WTC11 (cell line): ENCODE results near the gene SPACDR. TPM values are rescaled to one million over a fixed set of nuclear protein-coding genes. Genes with fewer than 3 reads are reported as not detected.

Source experiments
- ATAC-seq: fragments of 200-7000 bp; cut with Tn5 transposase; 2 replicates; pipeline ENCODE4 v1.10.0; 2021; ENCODE audit warnings: mild to moderate bottlenecking, moderate library complexity
- CTCF ChIA-PET: fragments of 300-600 bp; sonication (Branson Sonifier 250); formaldehyde crosslinking; loops from one replicate; lab custom pipeline; 2021; ENCODE audit warnings: antibody characterized with exemption; lab: Charles Lee
- POLR2A ChIA-PET: fragments of 350-600 bp; sonication (Branson Sonifier 250); formaldehyde crosslinking; loops from one replicate; lab custom pipeline; 2021; ENCODE audit warnings: antibody characterized with exemption; lab: Charles Lee
- DNase-seq: peaks from one replicate; pipeline ENCODE4 v3.0.0; 2021; ENCODE audit warnings: low spot score
- H3K27ac Mint-ChIP-seq: 2 replicates; pipeline ENCODE4 v1.8.0; 2021; ENCODE audit warnings: mixed read lengths
- H3K27me3 Mint-ChIP-seq: 2 replicates; pipeline ENCODE4 v1.8.0; 2021; ENCODE audit warnings: low read depth, mild to moderate bottlenecking, moderate library complexity, mixed read lengths
- H3K36me3 Mint-ChIP-seq: 2 replicates; pipeline ENCODE4 v1.8.0; 2021; ENCODE audit warnings: mixed read lengths
- H3K4me1 Mint-ChIP-seq: 2 replicates; pipeline ENCODE4 v1.8.0; 2022; ENCODE audit warnings: mixed read lengths
- H3K4me3 Mint-ChIP-seq: 2 replicates; pipeline ENCODE4 v1.8.0; 2021; ENCODE audit warnings: mild to moderate bottlenecking, moderate library complexity, mixed read lengths
- H3K9me3 Mint-ChIP-seq: 2 replicates; pipeline ENCODE4 v1.8.0; 2021; ENCODE audit warnings: mixed read lengths
- ATF1 ChIP-seq: sonication (generic); formaldehyde crosslinking; IDR thresholded peaks from 2 replicates; pipeline ENCODE4 v1.8.1; 2023; ENCODE audit warnings: mild to moderate bottlenecking, moderate library complexity, missing genetic modification reagents
- CBFB ChIP-seq: sonication (generic); formaldehyde crosslinking; IDR thresholded peaks from 2 replicates; pipeline ENCODE4 v1.8.1; 2022; ENCODE audit warnings: mild to moderate bottlenecking, low read depth, missing genetic modification reagents
- ETV6 ChIP-seq: sonication (generic); formaldehyde crosslinking; IDR thresholded peaks from 2 replicates; pipeline ENCODE4 v1.8.1; 2022; ENCODE audit warnings: mild to moderate bottlenecking, missing genetic modification reagents
- GTF2I ChIP-seq: fragments of 250-450 bp; sonication (Bioruptor Pico); conservative IDR thresholded peaks from 2 replicates; pipeline ENCODE4 v1.4.0; 2021; ENCODE audit warnings: mild to moderate bottlenecking
- IRF2 ChIP-seq: sonication (generic); formaldehyde crosslinking; IDR thresholded peaks from 2 replicates; pipeline ENCODE4 v1.8.0; 2022; ENCODE audit warnings: low read depth, missing genetic modification reagents, borderline replicate concordance
- JUN ChIP-seq: sonication (generic); formaldehyde crosslinking; IDR thresholded peaks from 2 replicates; pipeline ENCODE4 v1.8.0; 2023; ENCODE audit warnings: mild to moderate bottlenecking, missing genetic modification reagents
- KAT7 ChIP-seq: sonication (generic); formaldehyde crosslinking; IDR thresholded peaks from 2 replicates; pipeline ENCODE4 v1.8.1; 2023; ENCODE audit warnings: missing genetic modification reagents, mild to moderate bottlenecking, borderline replicate concordance
- NFYB ChIP-seq: sonication (generic); formaldehyde crosslinking; conservative IDR thresholded peaks from 2 replicates; pipeline ENCODE4 v1.8.0; 2022; ENCODE audit warnings: low read depth, missing genetic modification reagents
- NR2C2 ChIP-seq: sonication (generic); formaldehyde crosslinking; IDR thresholded peaks from 2 replicates; pipeline ENCODE4 v1.8.0; 2022; ENCODE audit warnings: mild to moderate bottlenecking, missing genetic modification reagents
- OVOL2 ChIP-seq: fragments of 250-450 bp; sonication (Bioruptor Pico); IDR thresholded peaks from 2 replicates; pipeline ENCODE4 v1.9.0; 2021; ENCODE audit warnings: mild to moderate bottlenecking, borderline replicate concordance
- PRRX2 ChIP-seq: fragments of 250-450 bp; sonication (Bioruptor Pico); IDR thresholded peaks from 2 replicates; pipeline ENCODE4 v1.8.0; 2021; ENCODE audit warnings: mild to moderate bottlenecking
- RELA ChIP-seq: sonication (generic); formaldehyde crosslinking; IDR thresholded peaks from 2 replicates; pipeline ENCODE4 v1.8.1; 2022; ENCODE audit warnings: missing genetic modification reagents, mild to moderate bottlenecking, borderline replicate concordance
- SOX15 ChIP-seq: fragments of 250-450 bp; sonication (Bioruptor Pico); IDR thresholded peaks from 2 replicates; pipeline ENCODE4 v1.9.0; 2021; ENCODE audit warnings: mild to moderate bottlenecking
- SP1 ChIP-seq: sonication (generic); formaldehyde crosslinking; conservative IDR thresholded peaks from 2 replicates; pipeline ENCODE4 v1.8.1; 2022; ENCODE audit warnings: missing genetic modification reagents
- TCF7 ChIP-seq: sonication (generic); formaldehyde crosslinking; IDR thresholded peaks from 2 replicates; pipeline ENCODE4 v1.8.0; 2022; ENCODE audit warnings: mild to moderate bottlenecking, low read depth, missing genetic modification reagents, moderate library complexity
- ZNF138 ChIP-seq: sonication (generic); formaldehyde crosslinking; conservative IDR thresholded peaks from 2 replicates; pipeline ENCODE4 v1.8.1; 2022; ENCODE audit warnings: mild to moderate bottlenecking, moderate library complexity, missing genetic modification reagents
- ZNF396 ChIP-seq: fragments of 250-450 bp; sonication (Bioruptor Pico); IDR thresholded peaks from 2 replicates; pipeline ENCODE4 v1.8.0; 2021; ENCODE audit warnings: mild to moderate bottlenecking, moderate library complexity, borderline replicate concordance
- ZNF416 ChIP-seq: fragments of 250-450 bp; sonication (Bioruptor Pico); IDR thresholded peaks from 2 replicates; pipeline ENCODE4 v1.9.0; 2021; ENCODE audit warnings: mild to moderate bottlenecking, inconsistent platforms
- total RNA-seq: library from RNA; stranded (reverse); gene quantifications from 3 replicates; pipeline ENCODE4 v1.2.3, GENCODE V29; 2021
- TF ChIP-seq, protein P1 (sequence below): sonication (generic); formaldehyde crosslinking; IDR thresholded peaks from 2 replicates; pipeline ENCODE4 v1.8.1; 2022; ENCODE audit warnings: missing genetic modification reagents, borderline replicate concordance
- TF ChIP-seq, protein P2 (sequence below): sonication (generic); formaldehyde crosslinking; IDR thresholded peaks from 2 replicates; pipeline ENCODE4 v1.8.0; 2022; ENCODE audit warnings: mild to moderate bottlenecking, missing genetic modification reagents
- TF ChIP-seq, protein P3 (sequence below): fragments of 250-450 bp; sonication (Bioruptor Pico); conservative IDR thresholded peaks from 2 replicates; pipeline ENCODE4 v1.9.0; 2021; ENCODE audit warnings: mild to moderate bottlenecking
- TF ChIP-seq, protein P4 (sequence below): sonication (generic); formaldehyde crosslinking; IDR thresholded peaks from 2 replicates; pipeline ENCODE4 v1.8.0; 2023; ENCODE audit warnings: missing genetic modification reagents
- TF ChIP-seq, protein P5 (sequence below): sonication (generic); formaldehyde crosslinking; IDR thresholded peaks from 2 replicates; pipeline ENCODE4 v1.8.0; 2022; ENCODE audit warnings: mild to moderate bottlenecking, missing genetic modification reagents
- TF ChIP-seq, protein P6 (sequence below): fragments of 250-450 bp; sonication (Bioruptor Pico); IDR thresholded peaks from 2 replicates; pipeline ENCODE4 v1.9.0; 2021; ENCODE audit warnings: mild to moderate bottlenecking
- TF ChIP-seq, protein P7 (sequence below): fragments of 250-450 bp; sonication (Bioruptor Pico); IDR thresholded peaks from 2 replicates; pipeline ENCODE4 v1.9.0; 2021; ENCODE audit warnings: moderate library complexity, mild to moderate bottlenecking, inconsistent platforms, borderline replicate concordance
- TF ChIP-seq, protein P8 (sequence below): sonication (generic); formaldehyde crosslinking; IDR thresholded peaks from 2 replicates; pipeline ENCODE4 v1.8.1; 2023; ENCODE audit warnings: mild to moderate bottlenecking, missing genetic modification reagents, moderate library complexity
- TF ChIP-seq, protein P9 (sequence below): sonication (generic); formaldehyde crosslinking; IDR thresholded peaks from 2 replicates; pipeline ENCODE4 v1.8.1; 2022; ENCODE audit warnings: mild to moderate bottlenecking, moderate library complexity, missing genetic modification reagents

The SPACDR gene
- total RNA-seq, 1 experiment from 2014 or later, result 0.33 TPM

DNA sequence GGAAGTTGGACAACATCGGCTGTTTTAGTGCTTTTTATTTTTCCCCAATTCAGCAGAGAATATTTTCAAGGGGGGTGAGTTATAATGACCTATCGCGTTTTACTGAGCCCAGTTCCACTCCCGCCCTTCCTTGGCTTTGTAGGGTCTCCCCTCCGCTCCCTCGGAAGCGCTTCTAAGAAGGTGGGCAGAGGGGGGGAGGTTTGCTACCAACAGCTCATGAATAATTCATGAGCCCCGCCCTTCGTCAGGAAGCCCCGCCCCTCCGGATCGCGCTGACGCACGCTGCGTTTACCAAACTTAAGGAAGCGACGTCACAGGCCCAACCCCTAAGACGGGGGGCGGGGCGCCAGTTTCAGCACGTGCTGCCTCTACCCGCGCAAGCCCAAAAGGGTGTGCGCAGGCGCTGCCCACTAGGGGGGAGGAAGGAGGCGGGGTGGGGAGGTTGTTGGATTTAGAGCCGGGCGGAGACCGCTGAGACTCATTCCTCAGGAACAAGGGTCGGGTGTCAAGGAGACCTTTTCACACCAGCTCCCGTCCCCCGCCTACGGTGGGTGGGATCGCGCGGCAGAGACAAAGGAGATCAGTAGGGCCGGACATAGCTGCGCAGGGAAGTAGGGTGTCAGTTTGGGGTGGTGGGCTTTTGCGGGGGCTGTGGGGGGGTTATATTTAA, 35.0 kb downstream of the SPACDR start:
- DNase-seq (peak; percentile 100), ATAC-seq (peak; percentile 68)
- Mint-ChIP-seq H3K4me1 (peaks cover 26% of the 10 kb centered on the region), H3K36me3 (peaks cover 25% of the 10 kb centered on the region), H3K27ac (peak overlapping the region; percentile 100), H3K27me3 (peaks cover 30% of the 10 kb centered on the region), H3K4me3 (peak overlapping the region; percentile 97), H3K9me3 (peaks cover 4% of the 10 kb centered on the region; the same call in 1 of the 2 replicates)
- POLR2A ChIA-PET, result interaction anchor here (0.5 to 3.0 kb wide), 20 partner anchors 13 to 865 kb away, joined by 3 to 25 read pairs (median 4); partner anchors contain the start of genes FBXO24, LAMTOR4, MOSPD3 and TSC22D4
- CTCF ChIA-PET, result interaction anchor here (0.6 to 3.2 kb wide), 19 partner anchors 14 to 276 kb away, joined by 3 to 20 read pairs (median 4); partner anchors contain the start of genes FBXO24, LRCH4 and POP7
- no peak for TF ChIP-seq SOX15 (CRISPR knock-in tag)
- TF ChIP-seq KAT7, result no peak
- TF ChIP-seq, protein P1, sequence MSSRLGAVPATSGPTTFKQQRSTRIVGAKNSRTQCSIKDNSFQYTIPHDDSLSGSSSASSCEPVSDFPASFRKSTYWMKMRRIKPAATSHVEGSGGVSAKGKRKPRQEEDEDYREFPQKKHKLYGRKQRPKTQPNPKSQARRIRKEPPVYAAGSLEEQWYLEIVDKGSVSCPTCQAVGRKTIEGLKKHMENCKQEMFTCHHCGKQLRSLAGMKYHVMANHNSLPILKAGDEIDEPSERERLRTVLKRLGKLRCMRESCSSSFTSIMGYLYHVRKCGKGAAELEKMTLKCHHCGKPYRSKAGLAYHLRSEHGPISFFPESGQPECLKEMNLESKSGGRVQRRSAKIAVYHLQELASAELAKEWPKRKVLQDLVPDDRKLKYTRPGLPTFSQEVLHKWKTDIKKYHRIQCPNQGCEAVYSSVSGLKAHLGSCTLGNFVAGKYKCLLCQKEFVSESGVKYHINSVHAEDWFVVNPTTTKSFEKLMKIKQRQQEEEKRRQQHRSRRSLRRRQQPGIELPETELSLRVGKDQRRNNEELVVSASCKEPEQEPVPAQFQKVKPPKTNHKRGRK (CRISPR knock-in tag), result no peak
- TF ChIP-seq ZNF416 (CRISPR knock-in tag), result peak; percentile 70; the same call in 1 of the 2 replicates
- TF ChIP-seq OVOL2 (CRISPR knock-in tag), result no peak
- no peak for TF ChIP-seq NFYB (CRISPR knock-in tag)
- TF ChIP-seq, protein P2, sequence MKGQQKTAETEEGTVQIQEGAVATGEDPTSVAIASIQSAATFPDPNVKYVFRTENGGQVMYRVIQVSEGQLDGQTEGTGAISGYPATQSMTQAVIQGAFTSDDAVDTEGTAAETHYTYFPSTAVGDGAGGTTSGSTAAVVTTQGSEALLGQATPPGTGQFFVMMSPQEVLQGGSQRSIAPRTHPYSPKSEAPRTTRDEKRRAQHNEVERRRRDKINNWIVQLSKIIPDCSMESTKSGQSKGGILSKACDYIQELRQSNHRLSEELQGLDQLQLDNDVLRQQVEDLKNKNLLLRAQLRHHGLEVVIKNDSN (CRISPR knock-in tag), result peak; percentile 92
- TF ChIP-seq, protein P3, sequence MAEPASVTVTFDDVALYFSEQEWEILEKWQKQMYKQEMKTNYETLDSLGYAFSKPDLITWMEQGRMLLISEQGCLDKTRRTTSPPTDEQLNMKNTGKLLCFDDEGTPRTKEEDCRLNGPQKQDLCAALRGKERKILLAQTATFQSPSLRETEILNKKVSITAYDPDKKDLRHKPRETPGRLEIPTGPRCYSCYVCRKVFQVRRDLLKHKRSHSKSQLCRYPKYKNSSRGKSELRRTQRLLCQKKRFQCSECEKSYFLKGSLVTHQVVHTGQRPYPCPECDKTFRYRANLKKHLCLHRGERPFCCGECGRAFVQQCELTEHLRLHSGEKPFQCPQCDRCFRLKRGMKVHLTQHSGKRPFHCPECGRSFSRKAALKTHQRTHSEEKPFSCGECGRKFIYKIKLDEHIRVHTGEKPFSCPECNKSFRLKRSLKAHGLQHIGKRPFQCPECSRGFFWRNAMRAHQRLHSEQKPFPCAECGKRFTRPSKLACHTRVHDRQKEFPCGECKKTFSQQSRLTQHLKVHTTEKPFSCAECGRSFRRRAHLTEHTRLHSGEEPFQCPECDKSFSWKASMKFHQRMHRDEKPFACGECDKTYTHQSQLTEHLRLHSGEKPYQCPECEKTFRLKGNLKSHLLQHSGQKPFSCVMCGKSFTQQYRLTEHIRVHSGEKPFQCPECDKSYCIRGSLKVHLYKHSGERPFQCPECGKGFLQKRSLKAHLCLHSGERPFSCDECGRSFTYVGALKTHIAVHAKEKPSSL, result no peak
- no peak for TF ChIP-seq PRRX2
- TF ChIP-seq IRF2, result no peak
- no peak for TF ChIP-seq GTF2I
- TF ChIP-seq ZNF396 (CRISPR knock-in tag), result no peak
- TF ChIP-seq CBFB (CRISPR knock-in tag), result no peak
- TF ChIP-seq, protein P4, sequence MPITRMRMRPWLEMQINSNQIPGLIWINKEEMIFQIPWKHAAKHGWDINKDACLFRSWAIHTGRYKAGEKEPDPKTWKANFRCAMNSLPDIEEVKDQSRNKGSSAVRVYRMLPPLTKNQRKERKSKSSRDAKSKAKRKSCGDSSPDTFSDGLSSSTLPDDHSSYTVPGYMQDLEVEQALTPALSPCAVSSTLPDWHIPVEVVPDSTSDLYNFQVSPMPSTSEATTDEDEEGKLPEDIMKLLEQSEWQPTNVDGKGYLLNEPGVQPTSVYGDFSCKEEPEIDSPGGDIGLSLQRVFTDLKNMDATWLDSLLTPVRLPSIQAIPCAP, result no peak
- no peak for TF ChIP-seq NR2C2 (CRISPR knock-in tag)
- TF ChIP-seq ZNF138 (CRISPR knock-in tag), result no peak
- TF ChIP-seq RELA, result no peak
- TF ChIP-seq ETV6 (CRISPR knock-in tag), result peak; percentile 23
- TF ChIP-seq ATF1 (CRISPR knock-in tag), result no peak
- TF ChIP-seq SP1, result peak; percentile 83
- TF ChIP-seq, protein P5, sequence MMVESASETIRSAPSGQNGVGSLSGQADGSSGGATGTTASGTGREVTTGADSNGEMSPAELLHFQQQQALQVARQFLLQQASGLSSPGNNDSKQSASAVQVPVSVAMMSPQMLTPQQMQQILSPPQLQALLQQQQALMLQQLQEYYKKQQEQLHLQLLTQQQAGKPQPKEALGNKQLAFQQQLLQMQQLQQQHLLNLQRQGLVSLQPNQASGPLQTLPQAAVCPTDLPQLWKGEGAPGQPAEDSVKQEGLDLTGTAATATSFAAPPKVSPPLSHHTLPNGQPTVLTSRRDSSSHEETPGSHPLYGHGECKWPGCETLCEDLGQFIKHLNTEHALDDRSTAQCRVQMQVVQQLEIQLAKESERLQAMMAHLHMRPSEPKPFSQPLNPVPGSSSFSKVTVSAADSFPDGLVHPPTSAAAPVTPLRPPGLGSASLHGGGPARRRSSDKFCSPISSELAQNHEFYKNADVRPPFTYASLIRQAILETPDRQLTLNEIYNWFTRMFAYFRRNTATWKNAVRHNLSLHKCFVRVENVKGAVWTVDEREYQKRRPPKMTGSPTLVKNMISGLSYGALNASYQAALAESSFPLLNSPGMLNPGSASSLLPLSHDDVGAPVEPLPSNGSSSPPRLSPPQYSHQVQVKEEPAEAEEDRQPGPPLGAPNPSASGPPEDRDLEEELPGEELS (CRISPR knock-in tag), result no peak
- TF ChIP-seq, protein P6, sequence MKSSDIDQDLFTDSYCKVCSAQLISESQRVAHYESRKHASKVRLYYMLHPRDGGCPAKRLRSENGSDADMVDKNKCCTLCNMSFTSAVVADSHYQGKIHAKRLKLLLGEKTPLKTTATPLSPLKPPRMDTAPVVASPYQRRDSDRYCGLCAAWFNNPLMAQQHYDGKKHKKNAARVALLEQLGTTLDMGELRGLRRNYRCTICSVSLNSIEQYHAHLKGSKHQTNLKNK (CRISPR knock-in tag), result peak; percentile 24; the same call in 1 of the 2 replicates
- TF ChIP-seq, protein P7, sequence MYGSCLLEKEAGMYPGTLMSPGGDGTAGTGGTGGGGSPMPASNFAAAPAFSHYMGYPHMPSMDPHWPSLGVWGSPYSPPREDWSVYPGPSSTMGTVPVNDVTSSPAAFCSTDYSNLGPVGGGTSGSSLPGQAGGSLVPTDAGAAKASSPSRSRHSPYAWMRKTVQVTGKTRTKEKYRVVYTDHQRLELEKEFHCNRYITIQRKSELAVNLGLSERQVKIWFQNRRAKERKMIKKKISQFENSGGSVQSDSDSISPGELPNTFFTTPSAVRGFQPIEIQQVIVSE, result no peak
- TF ChIP-seq, protein P8, sequence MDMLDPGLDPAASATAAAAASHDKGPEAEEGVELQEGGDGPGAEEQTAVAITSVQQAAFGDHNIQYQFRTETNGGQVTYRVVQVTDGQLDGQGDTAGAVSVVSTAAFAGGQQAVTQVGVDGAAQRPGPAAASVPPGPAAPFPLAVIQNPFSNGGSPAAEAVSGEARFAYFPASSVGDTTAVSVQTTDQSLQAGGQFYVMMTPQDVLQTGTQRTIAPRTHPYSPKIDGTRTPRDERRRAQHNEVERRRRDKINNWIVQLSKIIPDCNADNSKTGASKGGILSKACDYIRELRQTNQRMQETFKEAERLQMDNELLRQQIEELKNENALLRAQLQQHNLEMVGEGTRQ (CRISPR knock-in tag), result peak; percentile 89
- TF ChIP-seq, protein P9, sequence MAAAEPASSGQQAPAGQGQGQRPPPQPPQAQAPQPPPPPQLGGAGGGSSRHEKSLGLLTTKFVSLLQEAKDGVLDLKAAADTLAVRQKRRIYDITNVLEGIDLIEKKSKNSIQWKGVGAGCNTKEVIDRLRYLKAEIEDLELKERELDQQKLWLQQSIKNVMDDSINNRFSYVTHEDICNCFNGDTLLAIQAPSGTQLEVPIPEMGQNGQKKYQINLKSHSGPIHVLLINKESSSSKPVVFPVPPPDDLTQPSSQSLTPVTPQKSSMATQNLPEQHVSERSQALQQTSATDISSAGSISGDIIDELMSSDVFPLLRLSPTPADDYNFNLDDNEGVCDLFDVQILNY, result no peak
- TF ChIP-seq JUN (CRISPR knock-in tag), result no peak
- no peak for TF ChIP-seq TCF7
